Adrenal gland (tissue), 5 donors: ENCODE measurements around the gene LIMS4.
"Not testable (repeated sequence)": the region's sequence is repeated elsewhere in the genome, so short reads cannot be mapped to it uniquely, and the experiment has no call there.

Experiments used
- CTCF ChIP-seq, 6 experiments: fragments of 450-650 bp in 4 of 6; fragments of 200-600 bp in 2 of 6; sonication (generic) in 1 of 6; IDR thresholded peaks; 1 replicate in 5 of 6; 2 replicates in 1 of 6; pipeline versions ENCODE4 v1.5.1 to v1.8.0; 2016 to 2021; ENCODE audit warnings: antibody characterized with exemption in 6 of 6, mild to moderate bottlenecking in 2 of 6, moderate library complexity in 1 of 6
- POLR2A ChIP-seq, 2 donors: fragments of 450-650 bp; IDR thresholded peaks; one replicate each; pipeline ENCODE4 v1.6.1; 2017; ENCODE audit warnings: antibody characterized with exemption in 2 of 2, mild to moderate bottlenecking in 2 of 2, moderate library complexity in 1 of 2
- donor health status: DM: no; HTN: no; CAD: no.

- not testable (repeated sequence) for TF ChIP-seq CTCF, POLR2A (IDR thresholded peaks at IDR 0.05)
Observed at GRCh38 chr2:110404246-110404645, 68.4 kb downstream of the LIMS4 start.
